ENCODE data around the gene LEAP2.

The LEAP2 gene

GRCh38 chr5:132877938-132878337 lies 4.5 kb downstream of the LEAP2 start:
- DNase-seq (ENCODE audit: low read depth): no peak

GRCh38 chr5:132883261-132883834 lies 9.9 kb downstream of the LEAP2 start:
- DNase-seq (ENCODE audit: low read depth): no peak

GRCh38 chr5:132884548-132884947 lies 11.1 kb downstream of the LEAP2 start:
- no peak for DNase-seq (ENCODE audit: low read depth)

DNA sequence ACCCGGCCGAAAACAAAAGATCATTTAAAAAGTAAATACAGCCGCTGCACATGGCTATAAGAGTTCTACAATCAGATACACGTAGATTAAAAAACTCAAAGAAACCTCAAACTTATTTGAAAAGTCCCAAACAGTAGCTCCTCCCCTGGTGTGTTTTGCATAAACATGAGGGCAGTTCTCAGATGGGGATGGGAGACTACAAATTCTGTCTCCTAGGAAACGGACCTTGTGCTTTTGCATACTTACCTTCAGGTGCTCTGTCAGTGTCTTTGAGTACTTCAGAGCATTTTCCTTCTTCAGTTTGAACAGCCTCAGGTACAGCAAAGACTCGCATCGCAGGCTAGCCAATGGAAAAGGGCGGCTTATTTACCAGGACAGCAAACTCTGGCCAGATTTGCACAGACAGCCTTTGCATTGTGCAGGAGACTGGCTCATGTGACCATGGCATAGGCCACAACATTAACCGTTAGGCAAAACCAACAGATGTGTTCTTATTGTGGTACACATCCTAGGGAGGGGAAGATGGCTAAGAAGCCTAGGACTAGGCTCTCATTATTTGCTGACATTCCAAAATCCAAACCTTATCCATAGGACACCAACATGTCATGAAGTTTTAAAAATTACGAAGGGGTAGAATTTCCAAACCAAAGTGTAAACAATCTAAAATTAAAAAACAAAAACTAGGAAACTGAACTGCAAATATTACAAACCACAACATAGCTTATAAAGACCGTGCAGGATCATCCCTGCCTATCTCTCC lies 12.8 kb downstream of the LEAP2 start:
- no peak for DNase-seq (ENCODE audit: low read depth)

DNA sequence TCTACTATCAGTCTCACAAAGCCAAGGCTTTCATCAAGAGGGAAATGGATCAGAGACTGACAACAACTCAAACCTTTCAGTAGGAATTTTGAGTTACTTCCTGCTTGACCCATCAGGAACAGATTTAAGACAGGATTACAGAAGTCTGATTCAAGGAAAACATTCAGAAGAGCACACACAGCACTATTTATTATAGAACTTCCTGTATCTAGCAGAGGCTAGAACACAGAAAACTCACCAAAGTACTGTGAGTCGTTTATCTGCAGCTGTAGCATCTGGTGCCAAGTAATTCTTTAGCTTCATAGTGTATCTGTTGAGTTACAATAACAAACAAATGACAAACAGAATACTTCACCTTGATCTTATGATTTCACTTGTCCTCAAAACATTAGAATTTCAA lies 13.8 kb downstream of the LEAP2 start:
- DNase-seq (ENCODE audit: low read depth): no peak

DNA sequence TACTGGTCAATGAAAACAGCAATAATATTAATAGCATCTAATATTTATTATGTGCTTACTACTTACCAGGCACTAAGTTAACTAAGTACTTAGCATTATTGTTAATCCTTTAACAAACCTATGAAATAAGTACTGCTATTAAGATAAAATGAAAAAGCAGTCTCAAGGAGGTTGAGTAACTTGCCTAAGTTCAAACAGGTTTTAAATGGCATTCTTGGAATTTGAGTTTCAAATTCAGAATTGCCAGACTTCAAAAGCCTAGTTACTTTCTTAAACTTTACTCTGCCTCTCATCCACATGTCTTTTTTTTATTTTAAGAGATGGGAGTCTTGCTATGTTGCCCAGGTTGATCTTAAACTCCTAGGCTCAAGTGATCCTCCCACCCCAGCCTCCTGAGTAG lies 16.0 kb downstream of the LEAP2 start:
- DNase-seq (ENCODE audit: low read depth): no peak

DNA sequence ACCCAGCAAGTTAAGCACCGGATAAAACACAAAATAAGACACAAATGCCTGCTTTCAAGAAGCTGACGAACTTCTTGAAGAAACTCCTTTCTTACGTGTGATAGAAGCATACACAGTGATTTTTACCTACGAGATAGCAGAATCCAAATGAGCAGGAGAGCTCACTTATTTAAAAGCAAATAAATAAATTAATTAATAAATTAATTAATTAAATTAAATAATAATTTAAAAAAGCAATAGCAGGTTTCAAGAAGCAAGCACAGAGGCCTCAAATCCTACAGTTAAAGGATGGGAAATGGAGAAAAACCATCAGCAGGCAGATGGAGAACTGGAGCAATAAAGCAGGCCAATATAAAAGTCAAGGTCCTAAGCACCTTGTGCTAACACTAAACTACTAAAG lies 17.3 kb downstream of the LEAP2 start:
- no peak for DNase-seq (ENCODE audit: low read depth)

DNA sequence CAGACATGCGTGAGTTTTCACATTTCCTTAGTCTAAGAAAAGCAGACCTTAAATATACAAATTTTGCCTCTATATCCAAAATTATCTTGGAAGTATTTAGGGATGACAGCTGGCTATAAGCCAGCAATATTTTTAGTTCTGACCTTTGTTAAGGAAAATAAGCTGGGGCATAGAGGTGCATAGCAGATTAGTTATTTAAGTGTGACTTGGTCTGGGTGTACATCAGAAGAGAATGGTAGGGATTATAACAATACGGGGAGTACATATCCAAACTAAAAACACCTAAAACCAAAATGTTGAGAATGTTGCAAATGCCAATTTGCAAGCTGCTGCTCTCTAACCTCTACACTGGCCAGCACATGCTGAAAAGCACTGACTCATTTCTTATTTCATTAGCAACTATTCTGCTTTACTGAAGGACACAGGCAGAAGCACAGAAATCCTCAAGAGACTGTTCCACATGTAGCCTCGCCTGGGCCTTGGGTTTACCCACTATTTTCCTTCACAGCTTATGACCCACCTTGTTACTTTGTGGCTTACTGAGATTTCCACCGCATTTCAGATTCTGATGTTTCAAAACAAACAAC lies 22.3 kb downstream of the LEAP2 start:
- DNase-seq (ENCODE audit: low read depth): no peak

GRCh38 chr5:132896685-132897084 lies 23.2 kb downstream of the LEAP2 start:
- DNase-seq (ENCODE audit: low read depth): no peak

- no peak for DNase-seq (ENCODE audit: low read depth)
Observed at GRCh38 chr5:132898094-132898493, 24.6 kb downstream of the LEAP2 start.

- DNase-seq (ENCODE audit: low read depth): no peak
Observed at GRCh38 chr5:132901036-132901435, 27.6 kb downstream of the LEAP2 start.

DNA sequence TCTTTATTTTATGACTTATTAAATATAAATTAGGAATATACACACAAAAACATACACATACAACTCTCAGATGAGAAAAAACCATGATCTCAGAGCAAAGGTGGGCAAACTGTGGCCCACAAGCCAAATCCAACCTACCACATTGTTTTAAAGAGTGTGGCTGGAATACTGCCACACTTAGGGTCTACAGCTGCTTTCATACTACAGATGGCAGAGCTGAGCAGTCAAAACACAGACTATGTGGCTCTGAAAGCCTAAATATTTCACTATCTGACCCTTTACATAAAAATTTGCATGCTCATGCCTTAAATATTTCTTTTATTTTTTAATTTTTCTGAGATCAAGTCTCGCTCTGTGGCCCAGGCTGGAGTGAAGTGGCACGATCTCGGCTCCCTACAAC lies 28.3 kb downstream of the LEAP2 start:
- no peak for DNase-seq (ENCODE audit: low read depth)

DNA sequence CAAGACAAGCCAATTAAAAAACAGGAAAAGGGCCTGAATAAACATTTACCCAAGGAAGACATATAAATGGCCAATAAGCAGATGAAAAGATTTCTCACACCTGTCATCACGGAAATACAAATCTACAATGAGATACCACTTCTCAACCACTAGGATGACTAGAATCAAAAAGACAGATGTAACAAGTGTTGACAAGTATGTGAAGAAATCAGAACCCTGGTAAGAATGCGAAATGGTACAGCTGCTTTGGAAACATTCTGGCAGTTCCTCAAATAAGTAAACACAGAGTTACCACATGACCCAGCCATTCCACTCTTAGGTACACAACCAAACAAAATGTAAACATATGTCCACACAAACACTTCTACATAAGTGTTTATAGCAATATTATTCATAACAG lies 32.5 kb downstream of the LEAP2 start:
- no peak for DNase-seq (ENCODE audit: low read depth)

DNA sequence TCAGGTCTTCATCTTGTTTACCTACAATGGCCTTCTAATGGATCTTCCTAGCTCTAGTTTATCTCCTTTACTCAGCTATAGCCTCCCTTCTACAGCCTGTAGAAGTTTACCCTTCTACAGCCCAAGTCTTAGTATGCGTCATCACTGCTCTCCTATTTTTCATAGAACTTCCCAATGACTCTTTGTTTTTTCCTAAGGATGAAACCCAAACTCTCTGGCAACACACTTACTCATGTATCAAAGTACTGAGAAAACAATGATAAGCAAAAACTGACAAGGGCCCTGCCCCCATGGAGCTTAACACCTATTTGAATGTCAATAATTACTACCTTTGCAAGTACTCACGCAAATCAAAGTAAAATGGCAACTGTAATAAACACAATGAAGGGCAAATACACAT lies 33.7 kb downstream of the LEAP2 start:
- no peak for DNase-seq (ENCODE audit: low read depth)

DNA sequence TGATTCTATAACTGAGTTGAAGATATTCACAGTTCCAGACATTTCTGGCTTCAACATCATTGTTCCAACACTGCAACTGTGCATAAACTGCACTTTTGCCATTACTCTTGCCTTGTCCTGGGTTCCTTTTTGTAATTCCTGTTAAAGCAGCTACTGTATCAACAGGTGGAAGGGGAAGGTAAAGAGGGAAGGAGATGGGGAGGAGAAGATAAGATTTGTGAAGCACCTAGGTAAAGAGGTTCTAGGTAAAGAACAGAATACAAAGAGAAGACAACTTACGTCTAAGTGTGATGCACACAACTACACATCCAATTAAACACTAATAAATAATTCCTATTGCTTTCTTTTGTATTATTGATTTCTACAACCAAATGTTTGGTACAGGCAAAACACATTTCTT lies 36.2 kb downstream of the LEAP2 start:
- no peak for DNase-seq (ENCODE audit: low read depth)

- no peak for DNase-seq (ENCODE audit: low read depth)
Observed at GRCh38 chr5:132915681-132916080, 42.2 kb downstream of the LEAP2 start.

DNA sequence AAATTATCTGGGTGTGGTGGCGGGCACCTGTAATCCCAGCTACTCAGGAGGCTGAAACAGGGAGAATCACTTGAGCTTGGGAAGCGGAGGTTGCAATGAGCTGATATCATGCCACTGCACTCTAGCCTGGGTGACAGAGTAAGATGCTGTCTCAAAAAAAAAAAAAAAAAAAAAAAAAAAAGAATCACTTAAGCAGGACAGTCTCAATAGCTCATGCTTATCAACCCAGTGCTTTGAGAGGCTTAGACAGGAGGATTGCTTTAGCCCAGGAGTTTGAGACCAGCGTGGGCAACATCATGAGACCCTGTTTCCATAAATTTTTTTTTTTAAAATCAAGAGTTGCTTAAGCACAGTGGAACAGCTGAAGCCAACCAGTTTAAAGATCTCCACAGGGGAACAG lies 42.6 kb downstream of the LEAP2 start:
- no peak for DNase-seq (ENCODE audit: low read depth)
